HepG2 (cell line): ENCODE results near the gene DDIT4. TPM values are rescaled to one million over a fixed set of nuclear protein-coding genes. Genes with fewer than 3 reads are reported as not detected.

ENCODE experiments used
- DMAP1 ChIP-seq: IDR thresholded peaks from 2 replicates; pipeline ENCODE4 v1.6.1; 2016
- DR1 ChIP-seq: sonication (generic); formaldehyde crosslinking; IDR thresholded peaks from 2 replicates; pipeline ENCODE4 v1.8.0; 2021; ENCODE audit warnings: mild to moderate bottlenecking, missing genetic modification reagents, inconsistent platforms
- DRAP1 ChIP-seq: IDR thresholded peaks from 2 replicates; pipeline ENCODE4 v1.6.1; 2016; ENCODE audit warnings: missing genetic modification reagents, missing compliant biosample characterization
- FOXK2 ChIP-seq: fragments of 450-650 bp; IDR thresholded peaks from 2 replicates; pipeline ENCODE4 v1.6.1; 2016
- GATA4 ChIP-seq: sonication (generic); IDR thresholded peaks from 2 replicates; pipeline ENCODE4 v1.6.1; 2016; ENCODE audit warnings: antibody characterized with exemption, low read depth, borderline replicate concordance
- HIVEP1 ChIP-seq: sonication (generic); formaldehyde crosslinking; IDR thresholded peaks from 2 replicates; pipeline ENCODE4 v1.4.0; 2020; ENCODE audit warnings: mild to moderate bottlenecking, missing genetic modification reagents
- NFE2 ChIP-seq: sonication (generic); formaldehyde crosslinking; IDR thresholded peaks from 2 replicates; pipeline ENCODE4 v1.4.0; 2020; ENCODE audit warnings: missing genetic modification reagents
- NR3C1 ChIP-seq: sonication (generic); formaldehyde crosslinking; IDR thresholded peaks from 2 replicates; pipeline ENCODE4 v1.4.0; 2020; ENCODE audit warnings: missing genetic modification reagents
- PHF20 ChIP-seq: sonication (generic); formaldehyde crosslinking; IDR thresholded peaks from 2 replicates; pipeline ENCODE4 v1.5.0; 2020; ENCODE audit warnings: mild to moderate bottlenecking, missing genetic modification reagents
- PRDM4 ChIP-seq: sonication (generic); formaldehyde crosslinking; IDR thresholded peaks from 2 replicates; pipeline ENCODE4 v1.9.0; 2021; ENCODE audit warnings: missing genetic modification reagents, borderline replicate concordance
- RARA ChIP-seq: IDR thresholded peaks from 2 replicates; pipeline ENCODE4 v1.6.1; 2016; ENCODE audit warnings: missing genetic modification reagents, missing compliant biosample characterization
- RFXAP ChIP-seq: sonication (generic); formaldehyde crosslinking; IDR thresholded peaks from 2 replicates; pipeline ENCODE4 v1.4.0; 2020; ENCODE audit warnings: missing genetic modification reagents, borderline replicate concordance
- SIN3A ChIP-seq: IDR thresholded peaks from 2 replicates; pipeline ENCODE4 v1.6.1; 2011; ENCODE audit warnings: low read depth, mild to moderate bottlenecking, control low read depth, low read length, borderline replicate concordance
- SP4 ChIP-seq: sonication (generic); formaldehyde crosslinking; IDR thresholded peaks from 2 replicates; pipeline ENCODE4 v1.8.1; 2023; ENCODE audit warnings: mild to moderate bottlenecking, missing genetic modification reagents
- THRA ChIP-seq: sonication (generic); formaldehyde crosslinking; IDR thresholded peaks from 2 replicates; pipeline ENCODE4 v1.4.0; 2020; ENCODE audit warnings: missing genetic modification reagents, borderline replicate concordance
- ZGPAT ChIP-seq: IDR thresholded peaks from 2 replicates; pipeline ENCODE4 v1.6.1; 2016; ENCODE audit warnings: mild to moderate bottlenecking
- ZNF17 ChIP-seq: sonication (generic); formaldehyde crosslinking; IDR thresholded peaks from 2 replicates; pipeline ENCODE4 v1.5.0; 2020; ENCODE audit warnings: mild to moderate bottlenecking, missing genetic modification reagents
- ZNF615 ChIP-seq: sonication (generic); formaldehyde crosslinking; IDR thresholded peaks from 2 replicates; pipeline ENCODE4 v1.5.0; 2020; ENCODE audit warnings: mild to moderate bottlenecking, missing genetic modification reagents, borderline replicate concordance
- polyA plus RNA-seq, 8 experiments: library from polyadenylated mRNA; depleted of rRNA in 3 of 8; stranded (reverse) in 7 of 8; unstranded in 1 of 8; fragments of >200 nt; fragmentation: Illumina TruSeq in 4 of 8; extraction: Trizol in 4 of 8; gene quantifications; 2 replicates each; pipeline versions ENCODE4 v1.2.1 to v1.2.3, GENCODE V29; 2011 to 2016; ENCODE audit warnings: low read depth in 4 of 8, missing spikeins in 1 of 8, mixed read lengths in 1 of 8; ENCODE audit not compliant: insufficient read depth in 1 of 8
- total RNA-seq, 5 experiments: library from RNA; depleted of rRNA; stranded (reverse); fragments of >200 nt; fragmentation: Illumina TruSeq; extraction: Trizol; gene quantifications; 2 replicates each; pipeline ENCODE4 v1.2.3, GENCODE V29; 2016; ENCODE audit warnings: low read depth in 1 of 5
- TF ChIP-seq, protein P1 (sequence below), 2 experiments: sonication (generic) in 1 of 2; formaldehyde crosslinking in 1 of 2; IDR thresholded peaks; 2 replicates each; pipeline versions ENCODE4 v1.4.0 to v1.6.1; 2016 to 2020; ENCODE audit warnings: borderline replicate concordance in 1 of 2, low read depth in 1 of 2, mild to moderate bottlenecking in 1 of 2, missing genetic modification reagents in 1 of 2

DDIT4 gene
- total and polyA plus RNA-seq, 2 of the 13 experiments (the other 11 are each of a cell fraction or from before 2014, with no cell fraction given), result 35.6 to 40.7 TPM

- TF ChIP-seq, protein P1, sequence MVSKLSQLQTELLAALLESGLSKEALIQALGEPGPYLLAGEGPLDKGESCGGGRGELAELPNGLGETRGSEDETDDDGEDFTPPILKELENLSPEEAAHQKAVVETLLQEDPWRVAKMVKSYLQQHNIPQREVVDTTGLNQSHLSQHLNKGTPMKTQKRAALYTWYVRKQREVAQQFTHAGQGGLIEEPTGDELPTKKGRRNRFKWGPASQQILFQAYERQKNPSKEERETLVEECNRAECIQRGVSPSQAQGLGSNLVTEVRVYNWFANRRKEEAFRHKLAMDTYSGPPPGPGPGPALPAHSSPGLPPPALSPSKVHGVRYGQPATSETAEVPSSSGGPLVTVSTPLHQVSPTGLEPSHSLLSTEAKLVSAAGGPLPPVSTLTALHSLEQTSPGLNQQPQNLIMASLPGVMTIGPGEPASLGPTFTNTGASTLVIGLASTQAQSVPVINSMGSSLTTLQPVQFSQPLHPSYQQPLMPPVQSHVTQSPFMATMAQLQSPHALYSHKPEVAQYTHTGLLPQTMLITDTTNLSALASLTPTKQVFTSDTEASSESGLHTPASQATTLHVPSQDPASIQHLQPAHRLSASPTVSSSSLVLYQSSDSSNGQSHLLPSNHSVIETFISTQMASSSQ (IDR thresholded peaks at IDR 0.05; ENCODE audit: low read depth), result no peak
- TF ChIP-seq, protein P1 (CRISPR knock-in tag; IDR thresholded peaks at IDR 0.05; ENCODE audit: borderline replicate concordance), result peak; percentile 31; the same call in 1 of the 2 replicates
- TF ChIP-seq NR3C1 (CRISPR knock-in tag) (no peak), ZNF17 (CRISPR knock-in tag) (no peak), NFE2 (CRISPR knock-in tag) (no peak), DMAP1 (CRISPR knock-in tag) (peak; percentile 55; the same call in 1 of the 2 replicates), GATA4 (0 out of 2 replicates have a peak, but pooled peaks have one; percentile 53), HIVEP1 (CRISPR knock-in tag) (no peak), ZGPAT (peak; percentile 38; the same call in 1 of the 2 replicates), THRA (CRISPR knock-in tag) (peak; percentile 49; the same call in 1 of the 2 replicates), ZNF615 (CRISPR knock-in tag) (no peak), PRDM4 (no peak), RARA (CRISPR knock-in tag) (peak; percentile 14; the same call in 1 of the 2 replicates), DR1 (CRISPR knock-in tag) (peak; percentile 46), SIN3A (0 out of 2 replicates have a peak, but pooled peaks have one; percentile 37), FOXK2 (no peak), PHF20 (peak; percentile 65; the same call in 1 of the 2 replicates), RFXAP (peak; percentile 57; the same call in 1 of the 2 replicates), DRAP1 (peak; percentile 87), SP4 (CRISPR knock-in tag) (no peak)
Observed at GRCh38 chr10:72248468-72249151, 25.1 kb upstream of the DDIT4 start (continued).
